Measurements from ENCODE around the gene HPN. TPM values are rescaled to one million over a fixed set of nuclear protein-coding genes. Genes with fewer than 3 reads are reported as not detected.

The HPN gene
- total RNA-seq, 1 donor from 2014 or later, result 3.4 TPM

- intact Hi-C loops (cut with micrococcal nuclease), result no loop called here
- no peak overlapping the region for H3K4me3 ChIP-seq
- no peak for TF ChIP-seq CTCF (IDR thresholded peaks at IDR 0.05; ENCODE audit: borderline replicate concordance)
- no peak overlapping the region for H3K27ac ChIP-seq (replicated peaks)
- H3K36me3 ChIP-seq, result no peaks in the 10 kb centered on the region
- peaks cover 11% of the 10 kb centered on the region for H3K27me3 ChIP-seq (ENCODE audit: low read depth)
- H3K9me3 ChIP-seq (replicated peaks), result peaks cover 14% of the 10 kb centered on the region
- DNase-seq, result no peak
- H3K4me1 ChIP-seq, result no peaks in the 10 kb centered on the region
Observed at GRCh38 chr19:35073941-35074340, 32.4 kb downstream of the HPN start.

- no peak overlapping the region for H3K4me3 ChIP-seq
- H3K36me3 ChIP-seq, result no peaks in the 10 kb centered on the region
- intact Hi-C loops (cut with micrococcal nuclease), result no loop called here
- H3K27me3 ChIP-seq (ENCODE audit: low read depth), result peaks cover 5% of the 10 kb centered on the region
- TF ChIP-seq CTCF (IDR thresholded peaks at IDR 0.05; ENCODE audit: borderline replicate concordance), result no peak
- DNase-seq, result no peak
- H3K27ac ChIP-seq (replicated peaks), result no peak overlapping the region
- H3K4me1 ChIP-seq, result no peaks in the 10 kb centered on the region
- peaks cover 14% of the 10 kb centered on the region for H3K9me3 ChIP-seq (replicated peaks)
Observed at GRCh38 chr19:35074426-35075201, 33.1 kb downstream of the HPN start.

GRCh38 chr19:35075202-35076025 lies 33.9 kb downstream of the HPN start:
- no peak for TF ChIP-seq CTCF (IDR thresholded peaks at IDR 0.05; ENCODE audit: borderline replicate concordance)
- H3K27ac ChIP-seq (replicated peaks), result no peak overlapping the region
- peaks cover 10% of the 10 kb centered on the region for H3K9me3 ChIP-seq (replicated peaks)
- H3K36me3 ChIP-seq, result no peaks in the 10 kb centered on the region
- H3K4me1 ChIP-seq, result no peaks in the 10 kb centered on the region
- DNase-seq, result no peak
- no peaks in the 10 kb centered on the region for H3K27me3 ChIP-seq (ENCODE audit: low read depth)
- intact Hi-C loops (cut with micrococcal nuclease), result no loop called here
- H3K4me3 ChIP-seq, result no peak overlapping the region

GRCh38 chr19:35076026-35076370 lies 34.5 kb downstream of the HPN start:
- TF ChIP-seq CTCF (IDR thresholded peaks at IDR 0.05; ENCODE audit: borderline replicate concordance), result no peak
- no peaks in the 10 kb centered on the region for H3K4me1 ChIP-seq
- no peak overlapping the region for H3K27ac ChIP-seq (replicated peaks)
- H3K36me3 ChIP-seq, result no peaks in the 10 kb centered on the region
- peaks cover 4% of the 10 kb centered on the region for H3K9me3 ChIP-seq (replicated peaks)
- intact Hi-C loops (cut with micrococcal nuclease), result no loop called here
- no peak overlapping the region for H3K4me3 ChIP-seq
- no peak for DNase-seq
- H3K27me3 ChIP-seq (ENCODE audit: low read depth), result no peaks in the 10 kb centered on the region

- TF ChIP-seq CTCF (IDR thresholded peaks at IDR 0.05; ENCODE audit: borderline replicate concordance), result no peak
- no peak for DNase-seq
- H3K4me1 ChIP-seq, result no peaks in the 10 kb centered on the region
- H3K36me3 ChIP-seq, result no peaks in the 10 kb centered on the region
- intact Hi-C loops (cut with micrococcal nuclease), result no loop called here
- H3K27me3 ChIP-seq (ENCODE audit: low read depth), result no peaks in the 10 kb centered on the region
- H3K9me3 ChIP-seq (replicated peaks), result no peaks in the 10 kb centered on the region
- no peak overlapping the region for H3K27ac ChIP-seq (replicated peaks)
- no peak overlapping the region for H3K4me3 ChIP-seq
Observed at GRCh38 chr19:35076657-35077056, 35.1 kb downstream of the HPN start.
